Spleen (tissue), 11 donors: ENCODE measurements around the gene SEC14L6. TPM values are rescaled to one million over a fixed set of nuclear protein-coding genes. Genes with fewer than 3 reads are reported as not detected.

Source experiments
- DNase-seq: peaks from one replicate; pipeline ENCODE4 v3.0.0-alpha.2; 2020
- H3K27ac ChIP-seq, 8 donors: fragments of 200-600 bp; sonication (generic) in 7 of 8; 1 replicate in 4 of 8; 2 replicates in 4 of 8; pipeline versions ENCODE4 v1.5.0 to v1.8.0; 2016 to 2021; ENCODE audit warnings: inconsistent platforms in 4 of 8, mild to moderate bottlenecking in 4 of 8, moderate library complexity in 1 of 8
- H3K27me3 ChIP-seq, 7 donors: fragments of 200-600 bp; sonication (generic) in 6 of 7; replicated peaks in 1 of 7; 1 replicate in 4 of 7; 2 replicates in 3 of 7; pipeline versions ENCODE4 v1.5.0 to v1.8.0; 2016 to 2021; ENCODE audit warnings: inconsistent platforms in 3 of 7, mild to moderate bottlenecking in 1 of 7
- H3K36me3 ChIP-seq, 6 donors: fragments of 200-600 bp; sonication (generic) in 5 of 6; 1 replicate in 4 of 6; 2 replicates in 2 of 6; pipeline versions ENCODE4 v1.5.0 to v1.8.0; 2016 to 2021; ENCODE audit warnings: inconsistent platforms in 2 of 6
- H3K4me1 ChIP-seq, 6 donors: fragments of 200-600 bp; sonication (generic) in 5 of 6; 1 replicate in 3 of 6; 2 replicates in 3 of 6; pipeline versions ENCODE4 v1.5.0 to v1.8.0; 2016 to 2021; ENCODE audit warnings: inconsistent platforms in 3 of 6
- H3K4me3 ChIP-seq, 8 donors: fragments of 200-600 bp; sonication (generic) in 7 of 8; 1 replicate in 4 of 8; 2 replicates in 4 of 8; pipeline versions ENCODE4 v1.5.0 to v1.8.0; 2016 to 2021; ENCODE audit warnings: inconsistent platforms in 4 of 8, mild to moderate bottlenecking in 4 of 8, moderate library complexity in 2 of 8
- H3K9me3 ChIP-seq, 8 donors: fragments of 200-600 bp; sonication (generic) in 7 of 8; 1 replicate in 4 of 8; 2 replicates in 4 of 8; pipeline versions ENCODE4 v1.5.0 to v1.8.0; 2016 to 2021; ENCODE audit warnings: inconsistent platforms in 4 of 8
- CTCF ChIP-seq, 11 experiments: fragments of 200-600 bp in 7 of 11; fragments of 450-650 bp in 4 of 11; sonication (generic) in 4 of 11; IDR thresholded peaks in 8 of 11; conservative IDR thresholded peaks in 3 of 11; 1 replicate in 7 of 11; 2 replicates in 4 of 11; pipeline versions ENCODE4 v1.4.0 to v1.8.0; 2016 to 2021; ENCODE audit warnings: antibody characterized with exemption in 11 of 11, inconsistent platforms in 4 of 11, mild to moderate bottlenecking in 1 of 11
- POLR2A ChIP-seq, 3 donors: fragments of 450-650 bp; IDR thresholded peaks; one replicate each; pipeline ENCODE4 v1.5.1; 2017; ENCODE audit warnings: antibody characterized with exemption in 3 of 3, mild to moderate bottlenecking in 1 of 3
- POLR2AphosphoS5 ChIP-seq, 3 donors: sonication (generic); formaldehyde crosslinking; IDR thresholded peaks; one replicate each; pipeline ENCODE4 v1.5.1; 2017; ENCODE audit warnings: antibody characterized with exemption in 3 of 3
- WGBS, 5 donors: extraction: QIAGEN DNeasy Blood & Tissue Kit in 3 of 5; methylation state at CpG; one replicate each; pipeline versions ENCODE4 v1.1.5 to v1.1.7; 2013 to 2018; 5-methylcytosine and 5-hydroxymethylcytosine counted together
- intact Hi-C: fragments of 100-400 bp; cut with DNase I; formaldehyde crosslinking; loops from one replicate; pipeline ENCODE4 v1.15.0; 2023; ENCODE audit warnings: low total_unique reads
- polyA plus RNA-seq, 3 donors: library from polyadenylated mRNA; stranded (reverse); fragments of 200-250 nt; gene quantifications; one replicate each; pipeline ENCODE4 v1.2.1, GENCODE V29; 2013
- total RNA-seq, 7 donors: library from RNA; depleted of rRNA in 3 of 7; stranded (reverse); fragments of >200 nt in 3 of 7; fragmentation: NEBNext Ultra II Directional in 4 of 7; extraction: Animal tissue kit (Norgen Biotek cat#: 25700) in 4 of 7; gene quantifications; one replicate each; pipeline versions ENCODE4 v1.1.0 to v1.2.1, GENCODE V29; 2016 to 2021
- donor health status: healthy with polysubstance abuse.
- donor health status: DM: no; HTN: no; CAD: no; lungs with moderate emphysema.
- donor health status: DM: no; HTN: no; CAD: no.
- donor health status: Bipolar disorder and iron deficiency.
- donor health status: healthy.
- donor health status: DM: no; HTN: no; CAD: no.
- donor health status: DM: yes; HTN: yes; CAD: no.

Gene SEC14L6
- total and polyA plus RNA-seq, 10 donors, result 0.03 to 0.56 (median 0.17) TPM; not detected in 2

- DNase-seq, result no peak
- intact Hi-C loops, result no loop called here
- WGBS, 5 donors, result 74 to 78% (median 75%) methylated on average over 8 of the region's 8 CpGs
- H3K27ac ChIP-seq, result no peak overlapping the region
- H3K27me3 ChIP-seq, result peaks cover 0 to 4% (median 0%) of the 10 kb centered on the region in 7 donors
- H3K9me3 ChIP-seq, result no peaks in the 10 kb centered on the region
- no peak overlapping the region for H3K4me3 ChIP-seq
- no peaks in the 10 kb centered on the region for H3K36me3 ChIP-seq
- H3K4me1 ChIP-seq, result no peaks in the 10 kb centered on the region
- TF ChIP-seq CTCF (IDR thresholded peaks at IDR 0.05 in 8 of 11, conservative IDR thresholded peaks at IDR 0.05 in 3 of 11) (no peak), POLR2A (IDR thresholded peaks at IDR 0.05) (no peak), POLR2AphosphoS5 (IDR thresholded peaks at IDR 0.05) (no peak)
These were observed 22.7 kb downstream of the SEC14L6 start for GRCh38 chr22:30523646-30524489.

- Histone ChIP-seq H3K4me1 (no peaks in the 10 kb centered on the region), H3K27me3 (peaks cover 0 to 4% (median 0%) of the 10 kb centered on the region in 7 donors), H3K27ac (no peak overlapping the region), H3K9me3 (no peaks in the 10 kb centered on the region), H3K4me3 (no peak overlapping the region), H3K36me3 (no peaks in the 10 kb centered on the region)
- intact Hi-C loops, result no loop called here
- no peak for DNase-seq
- TF ChIP-seq POLR2AphosphoS5 (IDR thresholded peaks at IDR 0.05) (no peak), POLR2A (IDR thresholded peaks at IDR 0.05) (no peak), CTCF (IDR thresholded peaks at IDR 0.05 in 8 of 11, conservative IDR thresholded peaks at IDR 0.05 in 3 of 11) (no peak)
- 77 to 82% (median 79%) methylated on average over 5 of the region's 5 CpGs for WGBS, 5 donors
These were observed 25.0 kb downstream of the SEC14L6 start for GRCh38 chr22:30521368-30522156.

DNA sequence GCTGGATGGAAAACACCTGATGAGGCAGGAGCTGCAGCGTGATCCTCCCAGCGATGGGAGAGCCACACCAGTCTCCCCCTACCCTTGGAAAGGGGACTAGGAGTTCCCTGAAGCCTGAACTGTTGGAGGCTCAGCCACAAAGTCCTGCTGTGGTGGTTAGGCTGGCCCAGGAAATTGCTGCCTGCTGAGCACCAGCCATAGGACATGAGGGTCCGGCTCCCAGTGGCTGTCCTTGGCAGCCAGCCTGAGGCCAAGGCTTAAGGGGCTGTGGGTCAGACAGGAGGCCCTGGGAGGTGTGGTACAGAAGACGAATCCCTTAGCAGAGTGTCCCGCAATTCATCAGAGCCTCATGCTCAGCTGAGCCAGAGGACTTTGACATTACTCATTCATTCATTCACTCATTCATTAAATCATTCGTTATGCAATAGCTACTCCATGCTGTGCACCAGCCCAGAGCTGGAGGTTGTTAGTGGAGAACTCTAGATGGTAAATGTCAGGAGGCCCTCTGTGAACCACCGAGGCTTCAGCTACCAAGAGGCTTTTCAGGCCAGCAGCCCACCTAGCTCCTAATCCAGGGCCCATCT lies 26.6 kb downstream of the SEC14L6 start:
- Histone ChIP-seq H3K27ac (no peak overlapping the region), H3K27me3 (no peaks in the 10 kb centered on the region), H3K4me3 (no peak overlapping the region), H3K36me3 (no peaks in the 10 kb centered on the region), H3K4me1 (no peaks in the 10 kb centered on the region), H3K9me3 (no peaks in the 10 kb centered on the region)
- TF ChIP-seq CTCF (IDR thresholded peaks at IDR 0.05 in 8 of 11, conservative IDR thresholded peaks at IDR 0.05 in 3 of 11) (no peak), POLR2AphosphoS5 (IDR thresholded peaks at IDR 0.05) (no peak), POLR2A (IDR thresholded peaks at IDR 0.05) (no peak)
- intact Hi-C loops, result no loop called here
- DNase-seq, result no peak
- WGBS, 5 donors, result 80 to 93% (median 86%) methylated on average over 7 of the region's 7 CpGs
